HG02610 (cell line): ENCODE results near the gene AMY2B.
A peak's percentile ranks its signal among the peaks of the same experiment; 100 is the strongest.
"Not testable (repeated sequence)": the region's sequence is repeated elsewhere in the genome, so short reads cannot be mapped to it uniquely, and the experiment has no call there.

ENCODE experiments used
- ATAC-seq: cut with Tn5 transposase; IDR thresholded peaks from one replicate; pipeline ENCODE4 v1.9.1; 2021; ENCODE audit warnings: mild to moderate bottlenecking, moderate library complexity; ENCODE audit not compliant: unreplicated experiment

AMY2B gene

DNA sequence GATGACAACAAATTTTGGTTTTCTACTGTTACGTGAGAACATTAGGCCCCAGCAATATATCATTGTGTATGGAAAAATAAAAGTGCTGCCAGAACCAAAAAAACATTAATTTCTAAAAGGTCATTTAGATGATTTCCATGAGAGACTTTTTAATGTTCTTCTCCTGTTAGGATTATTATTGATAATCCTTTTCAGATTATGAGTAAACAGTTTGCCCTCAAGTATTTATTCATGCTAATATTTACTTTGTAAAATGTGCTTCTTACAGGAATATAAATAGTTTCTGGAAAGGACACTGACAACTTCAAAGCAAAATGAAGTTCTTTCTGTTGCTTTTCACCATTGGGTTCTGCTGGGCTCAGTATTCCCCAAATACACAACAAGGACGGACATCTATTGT lies at the start of gene AMY2B:
Gene AMY2B, plus strand, starts transcription at position 301 of the 400 bp plus-strand sequence. Its CDS starts 14 bp downstream, at position 315.
- ATAC-seq, result not testable (repeated sequence)

DNA sequence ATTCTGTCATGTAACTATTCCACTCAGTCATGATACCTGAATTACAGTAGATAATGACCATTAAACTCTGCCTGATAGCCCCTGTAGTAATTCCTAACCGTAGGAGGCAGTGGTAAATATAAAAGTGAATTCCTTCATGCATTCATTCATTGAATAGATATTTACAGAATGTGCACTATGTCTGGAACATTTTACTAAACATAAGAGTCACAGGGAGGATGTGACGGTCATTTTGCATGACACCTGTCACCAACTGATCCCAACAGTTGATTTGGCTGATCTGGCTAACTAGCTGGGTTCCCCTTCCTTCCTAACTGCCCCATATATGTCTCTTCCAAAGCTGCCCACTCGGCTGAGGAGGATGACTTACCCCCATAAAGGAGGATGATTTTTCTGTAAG lies 48.0 kb upstream of the AMY2B start:
- ATAC-seq, result no peak

DNA sequence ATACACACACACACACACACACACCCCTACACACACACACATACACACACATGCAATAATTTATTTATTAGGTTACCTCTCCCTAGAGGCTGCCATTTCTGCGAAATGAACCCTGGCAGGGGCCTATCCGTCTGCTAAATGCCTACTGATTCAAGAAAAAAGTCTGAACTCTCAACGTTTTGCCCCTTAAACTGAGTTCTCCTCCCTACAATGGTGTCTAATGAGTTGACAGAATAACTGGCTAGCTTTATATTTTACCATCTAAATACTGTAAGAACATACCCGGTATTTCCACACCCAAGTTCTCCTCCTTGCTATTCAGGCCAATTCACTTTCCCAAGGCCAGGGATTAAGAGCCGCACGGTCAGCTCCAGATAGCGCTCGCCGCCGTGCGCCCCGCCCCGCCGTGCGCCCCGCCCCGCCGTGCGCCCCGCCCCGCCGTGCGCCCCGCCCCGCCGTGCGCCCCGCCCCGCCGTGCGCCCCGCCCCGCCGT lies 46.2 kb upstream of the AMY2B start:
- peak; percentile 46 for ATAC-seq

DNA sequence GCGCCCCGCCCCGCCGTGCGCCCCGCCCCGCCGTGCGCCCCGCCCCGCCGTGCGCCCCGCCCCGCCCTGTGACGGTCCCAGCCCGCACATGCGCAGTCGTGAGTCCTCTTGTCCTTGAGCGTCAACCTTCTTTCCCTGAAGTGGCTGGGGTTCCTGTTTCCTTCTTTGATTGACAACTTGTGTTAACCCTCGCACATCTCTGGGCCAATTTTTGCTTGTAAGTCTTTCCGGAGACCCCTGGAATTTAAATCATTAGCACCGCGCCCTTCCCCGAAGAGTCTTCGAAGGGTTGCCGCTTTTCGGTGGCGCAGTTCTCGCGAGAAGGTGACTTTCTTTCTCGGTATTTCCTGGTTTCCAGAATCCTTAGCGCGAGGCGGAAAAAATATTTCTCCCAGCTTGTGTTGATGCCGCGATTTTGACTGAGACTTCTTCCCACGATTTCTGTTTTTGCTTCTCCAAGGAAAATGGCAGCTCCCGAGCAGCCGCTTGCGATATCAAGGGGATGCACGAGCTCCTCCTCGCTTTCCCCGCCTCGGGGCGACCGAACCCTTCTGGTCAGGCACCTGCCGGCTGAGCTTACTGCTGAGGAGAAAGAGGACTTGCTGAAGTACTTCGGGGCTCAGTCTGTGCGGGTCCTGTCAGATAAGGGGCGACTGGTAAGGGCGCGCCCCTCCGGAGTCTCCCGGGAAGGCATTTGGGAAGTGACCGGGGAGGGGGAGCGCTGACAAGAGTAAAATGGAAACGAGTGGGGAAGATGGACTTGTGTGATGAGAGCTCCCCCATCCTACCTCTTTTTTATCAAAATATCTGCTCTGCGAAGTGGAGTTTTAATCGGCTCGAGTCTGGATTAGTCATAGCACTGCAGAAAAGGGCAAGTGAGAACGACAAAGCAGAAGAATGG lies 45.5 kb upstream of the AMY2B start, which contains the start of gene RNPC3:
Gene RNPC3, plus strand, starts transcription at position 93 of the 901 bp plus-strand sequence. Its CDS starts 372 bp downstream, at position 465.
- peak; percentile 72 for ATAC-seq

DNA sequence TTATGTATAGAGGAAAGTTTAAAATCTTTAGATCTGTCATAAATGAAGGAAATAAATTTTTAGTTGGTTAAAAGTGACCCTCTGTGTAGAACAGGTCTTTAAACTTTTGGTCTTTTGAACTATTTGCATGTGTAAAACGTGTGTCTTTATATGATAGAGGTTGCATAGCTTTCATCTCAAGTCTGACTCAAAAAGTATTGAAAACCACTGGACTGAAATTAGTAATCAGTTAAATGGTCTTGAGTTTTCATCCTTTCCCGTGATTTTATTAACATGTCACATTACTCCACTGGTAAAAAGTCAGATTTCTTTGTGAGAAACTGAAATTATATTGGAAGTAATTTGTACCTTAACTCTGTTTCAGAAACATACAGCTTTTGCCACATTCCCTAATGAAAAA lies 44.1 kb upstream of the AMY2B start:
- peak; percentile 41 for ATAC-seq

DNA sequence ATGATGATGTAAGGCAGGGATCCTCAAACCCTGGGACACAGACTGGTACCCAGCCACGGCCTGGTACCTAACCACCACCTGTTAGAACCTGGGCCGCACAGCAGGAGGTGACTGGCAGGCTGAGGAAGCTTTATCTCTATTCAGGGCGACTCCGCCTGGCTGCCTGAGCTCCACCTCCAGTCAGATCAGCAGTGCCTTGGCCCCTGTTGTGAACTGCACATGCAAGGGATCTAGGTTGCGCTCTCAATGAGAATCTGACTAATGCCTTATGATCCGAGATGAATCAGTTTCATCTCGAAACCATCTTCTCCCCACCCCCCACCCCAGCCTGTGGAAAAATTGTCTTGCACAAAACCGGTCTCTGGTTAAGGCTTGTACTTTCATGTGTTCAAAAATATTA lies 41.6 kb upstream of the AMY2B start:
- ATAC-seq, result no peak

DNA sequence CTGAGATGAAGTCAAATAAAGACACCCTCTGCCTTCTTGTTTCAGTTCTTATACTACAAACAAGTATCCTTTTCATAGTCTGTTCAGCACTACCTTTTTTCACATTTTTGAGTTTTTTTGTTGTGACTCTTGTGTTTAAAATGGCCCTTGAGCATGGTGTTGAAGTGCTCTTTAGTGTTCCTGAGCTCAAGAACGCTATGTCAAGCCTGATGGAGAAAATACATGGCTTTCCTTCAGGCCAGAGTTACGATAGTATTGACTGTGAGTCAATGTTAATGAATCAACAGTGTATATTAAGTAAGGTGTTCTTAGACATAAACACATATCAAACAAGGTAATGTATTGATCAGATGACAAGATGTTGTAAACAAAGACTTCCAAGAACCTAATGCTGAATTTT lies 33.2 kb upstream of the AMY2B start:
- no peak for ATAC-seq

DNA sequence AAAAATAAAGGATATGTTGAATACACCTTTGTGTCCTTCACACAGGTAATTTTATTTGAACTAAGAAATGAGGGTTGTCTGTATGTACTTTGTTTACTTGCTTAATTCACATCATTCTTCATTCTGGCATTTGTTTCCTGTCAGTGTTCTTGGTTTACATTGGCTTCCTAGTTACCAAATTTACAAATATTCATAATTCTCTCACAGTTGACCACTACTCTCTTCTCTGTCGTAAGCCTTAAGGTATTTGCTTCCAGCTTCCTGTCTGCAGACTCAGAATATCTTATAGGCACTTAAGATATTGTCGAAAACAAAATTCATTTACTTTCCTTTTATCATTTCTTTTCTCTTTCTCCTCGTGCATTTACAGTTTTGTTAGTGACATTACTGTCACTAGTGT lies 30.0 kb upstream of the AMY2B start:
- no peak for ATAC-seq

DNA sequence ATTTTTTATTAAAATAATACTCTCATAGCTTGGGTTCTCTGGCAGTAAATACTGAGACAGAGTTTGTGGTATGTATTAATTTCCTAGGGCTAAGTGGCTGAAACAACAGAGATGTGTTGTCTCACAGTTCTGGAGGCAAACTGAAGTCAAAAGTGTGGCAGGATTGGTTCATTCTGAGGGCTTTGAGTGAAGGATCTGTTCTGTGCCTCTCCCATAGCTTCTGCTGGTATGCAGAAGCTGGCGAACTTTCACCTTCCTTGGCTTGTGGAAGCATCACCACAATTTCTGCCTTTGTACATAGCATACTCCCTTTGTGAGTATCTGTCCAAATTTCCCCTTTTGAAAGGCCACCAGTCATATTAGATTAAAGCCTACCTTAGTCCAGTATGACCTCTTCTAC lies 24.9 kb upstream of the AMY2B start:
- ATAC-seq, result no peak

DNA sequence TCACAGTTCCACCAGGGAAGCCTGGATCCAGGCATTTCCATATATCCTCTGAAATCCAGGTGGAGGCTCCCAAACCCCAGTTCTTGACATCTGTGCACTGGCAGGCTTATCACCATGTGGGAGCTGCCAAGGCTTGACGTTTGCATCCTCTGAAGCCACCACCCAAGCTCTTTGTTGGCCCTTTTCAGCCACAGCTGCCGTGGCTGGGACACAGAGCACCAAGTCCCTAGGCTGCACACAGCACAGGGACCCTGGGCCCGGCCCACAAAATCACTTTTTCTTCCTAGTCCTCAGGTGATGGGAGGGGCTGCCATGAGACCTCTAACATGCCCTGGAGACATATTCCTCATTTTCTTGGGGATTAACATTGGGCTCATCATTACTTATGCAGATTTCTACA lies 23.5 kb upstream of the AMY2B start:
- ATAC-seq, result no peak

DNA sequence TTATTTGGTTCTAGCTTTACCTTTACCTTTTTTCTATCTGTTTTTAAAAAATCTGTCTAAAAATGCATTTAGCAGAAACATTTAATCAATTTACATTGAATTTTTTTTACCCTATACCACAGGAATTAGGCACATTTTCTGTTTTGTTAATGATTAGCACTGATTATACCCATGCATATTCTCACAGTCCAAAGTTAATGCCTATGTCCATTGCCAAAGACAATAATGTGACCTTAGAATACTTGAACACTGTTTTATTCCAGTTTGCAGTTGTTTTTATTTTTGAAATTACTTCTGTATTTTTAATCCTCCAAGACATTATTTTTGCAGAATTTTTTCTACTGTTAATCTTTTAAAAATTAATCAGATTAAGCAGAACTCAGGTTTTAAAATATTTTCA lies 11.0 kb upstream of the AMY2B start:
- no peak for ATAC-seq

DNA sequence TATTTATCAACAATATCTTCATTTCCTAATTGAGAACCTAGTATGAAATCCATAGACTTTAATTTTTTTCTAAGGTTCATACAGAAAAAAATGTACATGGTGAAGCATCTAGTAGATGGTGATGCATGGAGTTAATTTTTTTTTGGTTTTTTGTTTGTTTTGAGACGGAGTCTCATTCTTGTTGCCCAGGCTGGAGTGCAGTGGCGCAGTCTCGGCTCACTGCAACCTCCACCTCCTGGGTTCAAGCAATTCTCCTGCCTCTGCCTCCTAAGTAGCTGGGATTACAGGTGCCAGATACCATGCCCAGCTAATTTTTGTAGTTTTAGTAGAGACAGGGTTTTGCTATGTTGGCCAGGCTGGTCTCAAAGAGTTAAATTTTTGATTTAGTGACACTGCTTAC lies 10.3 kb upstream of the AMY2B start:
- ATAC-seq, result not testable (repeated sequence)

DNA sequence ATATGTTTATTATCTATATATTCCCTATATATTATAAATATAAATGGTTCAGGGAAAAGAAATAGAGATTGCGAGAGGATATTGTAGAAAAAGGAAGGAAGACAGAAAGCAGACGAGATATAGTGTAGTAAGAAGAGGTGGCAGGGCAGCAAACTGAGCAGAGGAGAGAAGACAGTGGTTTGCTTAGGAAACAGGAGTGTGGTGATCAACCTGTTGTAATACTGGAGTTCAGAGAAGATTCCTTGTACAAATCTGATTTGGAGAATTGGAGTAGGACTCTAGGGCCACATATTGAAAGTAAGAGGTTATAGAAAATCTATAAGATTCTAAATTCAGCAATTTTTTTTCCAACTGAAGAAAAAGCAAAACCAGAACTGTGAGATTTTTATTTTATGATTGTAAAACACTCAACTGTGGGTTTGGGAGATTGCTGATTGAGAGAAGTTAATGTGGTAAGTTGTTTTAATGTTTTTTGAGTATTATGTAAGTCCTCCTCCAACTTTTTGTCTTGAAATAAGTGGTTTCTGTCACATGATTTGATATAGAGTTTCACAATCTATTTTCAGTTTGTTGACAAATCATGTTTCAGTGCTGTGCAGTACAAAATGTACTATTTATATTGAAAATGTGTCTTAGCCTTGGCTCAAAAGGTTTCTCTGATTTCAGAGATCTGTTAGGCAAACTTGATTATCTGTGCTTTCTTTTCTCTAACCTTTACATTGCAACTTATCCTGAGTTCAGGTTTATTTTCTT lies 9.6 kb upstream of the AMY2B start:
- peak; percentile 78 for ATAC-seq

DNA sequence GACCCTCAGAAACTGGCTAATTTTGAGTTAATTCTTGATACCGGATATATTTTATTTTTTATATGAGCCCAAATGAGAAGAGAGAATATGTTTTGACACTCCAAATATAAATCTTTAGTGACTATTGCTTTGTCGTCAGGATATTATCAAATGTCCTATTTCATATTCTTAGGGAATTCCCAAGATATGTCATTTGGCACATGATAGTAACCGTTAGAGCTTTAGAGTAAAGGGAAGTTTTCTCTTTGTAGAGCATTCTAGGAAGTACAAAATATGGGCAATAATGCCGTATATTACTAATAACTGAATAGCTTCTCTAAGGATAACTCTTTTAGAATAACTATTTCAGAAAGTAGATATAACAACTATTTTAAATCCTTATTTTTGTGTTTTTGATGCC lies 8.3 kb upstream of the AMY2B start:
- no peak for ATAC-seq

DNA sequence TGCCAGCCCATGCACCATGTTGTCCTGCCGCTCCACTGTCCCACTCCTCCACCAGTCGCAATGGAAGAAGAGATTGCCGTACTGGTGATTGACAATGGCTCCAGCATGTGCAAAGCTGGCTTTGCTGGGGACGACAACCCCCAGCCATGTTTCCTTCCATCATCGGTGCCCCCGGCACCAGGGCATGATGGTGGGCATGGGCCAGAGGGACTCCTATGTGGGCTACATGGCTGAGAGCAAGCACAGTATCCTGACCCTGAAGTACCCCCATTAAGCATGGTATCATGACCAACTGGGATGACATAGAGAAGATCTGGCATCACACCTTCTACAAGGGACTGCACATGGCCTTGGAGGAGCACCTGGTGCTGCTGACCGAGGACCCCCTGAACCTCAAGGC lies 1.9 kb upstream of the AMY2B start:
- ATAC-seq, result no peak

DNA sequence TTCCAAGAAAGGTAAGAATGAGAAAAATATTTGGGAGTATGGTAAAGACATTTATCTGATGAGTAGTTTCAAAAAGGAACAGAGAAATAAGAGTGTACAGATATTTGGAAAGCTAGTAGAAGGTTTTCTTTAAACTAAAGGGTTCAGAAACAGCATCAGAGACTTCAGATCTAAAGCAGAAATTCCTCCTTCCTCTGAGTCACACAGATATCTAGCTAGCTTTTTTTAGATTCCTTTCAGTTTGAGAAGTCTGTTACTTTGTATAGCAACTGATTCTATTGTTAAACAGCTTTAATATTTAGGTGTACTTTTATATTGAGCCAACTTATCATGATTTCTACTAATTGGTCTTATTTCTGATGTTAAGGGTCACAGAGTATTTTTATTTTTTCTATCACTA lies 4.7 kb downstream of the AMY2B start:
- ATAC-seq, result peak; percentile 72

DNA sequence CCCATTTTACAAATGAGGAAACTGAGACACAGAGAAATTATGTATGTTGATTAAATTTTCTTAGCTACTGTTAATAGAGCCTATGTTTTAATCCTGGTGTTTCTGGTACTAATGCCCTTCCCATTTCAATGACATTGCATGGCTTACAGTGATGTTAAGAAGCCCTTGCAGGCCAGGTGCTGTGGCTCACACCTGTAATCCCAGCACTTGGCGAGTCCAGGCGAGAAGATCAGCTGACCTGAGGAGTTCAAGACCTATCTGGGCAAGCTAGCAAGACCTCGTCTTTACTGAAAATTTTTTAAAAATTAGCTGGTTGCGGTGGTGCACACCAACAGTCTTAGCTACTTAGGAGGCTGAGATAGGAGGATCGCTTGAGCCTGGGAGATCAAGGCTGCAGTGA lies 5.4 kb downstream of the AMY2B start:
- not testable (repeated sequence) for ATAC-seq

DNA sequence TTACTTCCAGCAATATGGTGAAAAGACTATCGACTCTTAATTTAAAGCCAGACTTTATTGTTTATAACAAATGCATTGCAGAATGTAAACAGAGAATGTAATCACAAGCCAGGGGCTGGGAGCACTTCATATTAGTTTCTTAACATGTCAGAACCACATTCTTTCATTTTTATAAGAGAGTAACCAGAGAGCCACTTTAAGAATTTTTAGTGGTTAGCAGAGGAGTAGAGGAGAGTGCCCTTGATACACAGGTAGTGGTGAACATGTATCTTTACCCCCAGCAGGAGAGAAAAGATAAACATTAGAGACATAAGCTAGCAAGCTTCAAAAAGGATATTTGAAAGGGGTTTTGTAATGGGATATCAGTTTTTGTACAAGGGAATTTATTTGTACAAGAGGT lies 11.1 kb downstream of the AMY2B start:
- ATAC-seq, result no peak

DNA sequence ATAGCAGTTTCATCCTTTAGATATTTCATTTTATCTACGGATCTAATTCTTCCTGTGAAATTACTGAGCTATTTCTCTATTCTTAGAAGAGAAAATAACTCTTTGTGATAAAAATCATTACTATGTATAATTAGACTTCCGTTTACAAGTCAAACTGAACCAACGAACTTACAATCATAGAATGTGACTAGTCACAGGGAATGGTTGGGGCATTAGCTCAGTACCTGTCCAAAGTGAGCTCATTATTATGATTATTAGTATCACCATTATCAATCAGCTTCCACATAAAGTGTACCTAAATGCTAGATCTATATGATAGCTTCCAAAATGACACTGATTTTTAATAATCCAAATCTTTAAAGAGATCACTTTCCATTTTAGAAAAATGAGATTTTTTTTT lies 12.5 kb downstream of the AMY2B start:
- ATAC-seq, result no peak

DNA sequence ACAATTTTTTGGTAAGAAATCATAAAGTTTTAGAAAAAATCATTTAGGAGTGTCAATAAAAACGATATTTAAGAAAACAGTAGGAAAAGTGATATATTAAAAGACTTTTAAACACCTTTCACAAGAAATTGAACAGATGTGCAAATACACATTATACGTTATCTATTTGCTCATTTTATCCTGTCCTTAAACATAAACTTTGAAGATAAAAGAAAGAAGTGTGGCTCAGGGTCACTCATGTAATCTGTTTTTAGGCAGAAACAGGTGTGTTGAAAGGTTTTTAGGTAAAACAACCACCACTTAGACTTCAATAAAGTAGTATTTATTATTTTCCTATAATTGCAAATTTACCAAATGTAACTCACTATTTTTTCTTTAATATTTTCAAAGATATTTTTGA lies 13.1 kb downstream of the AMY2B start:
- no peak for ATAC-seq

DNA sequence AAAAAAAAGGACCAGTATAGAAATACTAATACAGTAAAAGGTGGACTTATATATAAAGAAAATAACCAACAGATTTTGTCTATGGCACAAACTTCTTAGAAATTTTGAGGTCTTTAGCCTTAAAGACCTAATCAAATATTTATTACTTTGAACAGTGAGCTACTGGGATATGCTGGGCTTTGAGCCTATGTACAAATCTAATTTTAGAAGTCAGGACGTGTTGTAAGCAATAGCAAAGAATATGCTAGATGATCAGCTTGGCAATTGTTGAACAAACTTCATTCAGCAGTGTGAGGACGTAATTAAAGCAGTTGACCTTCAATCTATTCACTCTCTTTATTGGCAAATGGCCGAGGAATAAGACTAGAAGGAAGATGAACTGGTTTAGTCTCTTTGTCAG lies 31.4 kb downstream of the AMY2B start:
- ATAC-seq, result not testable (repeated sequence)

DNA sequence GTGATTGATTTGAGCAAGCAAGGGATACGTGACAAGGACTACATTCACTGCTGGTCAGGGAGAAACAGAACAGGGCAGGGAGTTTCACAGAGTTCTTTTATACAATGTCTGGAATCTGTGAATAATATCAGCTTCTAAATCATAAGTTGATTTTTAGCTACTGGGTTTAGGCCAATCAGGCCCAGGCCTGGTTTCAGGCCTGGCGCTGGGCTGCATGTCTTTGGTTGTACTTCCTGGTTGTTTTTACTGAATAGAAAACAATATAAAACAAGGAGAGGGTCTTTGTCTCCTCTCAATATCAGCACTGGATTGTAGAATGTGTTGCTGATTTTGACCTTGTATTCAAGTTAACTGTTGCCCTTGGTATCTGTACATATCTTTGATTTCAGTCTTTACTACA lies 45.0 kb downstream of the AMY2B start:
- ATAC-seq, result no peak
